Activated CD4-positive, alpha-beta memory T cell treated with anti-CD3 and anti-CD28 coated beads for 36 hours (primary cell): Measurements from ENCODE around the gene ZNF428. TPM values are rescaled to one million over a fixed set of nuclear protein-coding genes. Genes with fewer than 3 reads are reported as not detected.
A peak's percentile ranks its signal among the peaks of the same experiment; 100 is the strongest.

Source experiments
- CTCF ChIA-PET: fragments of 350-600 bp; sonication (Branson Sonifier 250); formaldehyde crosslinking; loops from one replicate; lab custom pipeline; 2021; ENCODE audit warnings: antibody characterized with exemption, inconsistent platforms; lab: Charles Lee
- POLR2A ChIA-PET: fragments of 350-600 bp; sonication (Branson Sonifier 250); formaldehyde crosslinking; loops from one replicate; lab custom pipeline; 2021; ENCODE audit warnings: antibody characterized with exemption; lab: Charles Lee
- DNase-seq: peaks from one replicate; pipeline ENCODE4 v3.0.0-alpha.2; 2020
- H3K27ac Mint-ChIP-seq: one replicate; pipeline ENCODE4 v1.8.0; 2021; ENCODE audit warnings: mixed read lengths
- H3K27me3 Mint-ChIP-seq: one replicate; pipeline ENCODE4 v1.8.0; 2021; ENCODE audit warnings: mixed read lengths
- H3K36me3 Mint-ChIP-seq: one replicate; pipeline ENCODE4 v1.8.0; 2021; ENCODE audit warnings: mixed read lengths
- H3K4me1 Mint-ChIP-seq: one replicate; pipeline ENCODE4 v1.8.0; 2021; ENCODE audit warnings: low read depth, mixed read lengths
- H3K4me3 Mint-ChIP-seq: one replicate; pipeline ENCODE4 v1.8.0; 2021; ENCODE audit warnings: mild to moderate bottlenecking, mixed read lengths
- H3K9me3 Mint-ChIP-seq: one replicate; pipeline ENCODE4 v1.8.0; 2021; ENCODE audit warnings: mixed read lengths
- intact Hi-C: fragments of 100-400 bp; cut with micrococcal nuclease; formaldehyde crosslinking; loops from one replicate; pipeline ENCODE4 v1.15.1; 2023
- total RNA-seq, 2 experiments: library from RNA; stranded (reverse); gene quantifications; one replicate each; pipeline ENCODE4 v1.2.3, GENCODE V29; 2021

ZNF428 gene
- total RNA-seq, 2 experiments from 2014 or later = 11.7 to 12.5 TPM

DNA sequence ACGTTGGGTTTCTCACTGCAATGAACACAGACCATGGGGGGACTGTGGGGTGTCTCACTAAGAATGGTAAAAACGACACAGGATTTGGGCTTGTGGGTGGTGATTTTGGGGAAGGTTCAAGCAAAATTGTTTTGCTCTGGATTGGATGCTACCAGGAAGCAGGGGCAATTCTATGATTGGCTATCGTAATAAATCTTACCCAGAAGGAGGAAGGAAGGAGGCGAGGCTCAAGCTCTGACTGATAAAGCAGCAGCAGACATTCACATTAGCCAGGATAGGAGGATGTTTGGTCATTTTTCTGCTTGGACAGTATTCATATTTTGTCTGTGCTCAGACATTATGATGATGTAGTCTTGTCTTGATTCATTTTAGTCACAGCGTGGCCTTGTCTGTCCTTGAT, 21.6 kb downstream of the ZNF428 start:
- Mint-ChIP-seq H3K4me3 (peak overlapping the region; percentile 94), H3K27me3 (no peaks in the 10 kb centered on the region), H3K4me1 (peaks cover 30% of the 10 kb centered on the region), H3K9me3 (no peaks in the 10 kb centered on the region), H3K27ac (peak overlapping the region; percentile 98), H3K36me3 (peaks cover 28% of the 10 kb centered on the region)
- POLR2A ChIA-PET = no interaction called here
- no peak for DNase-seq
- CTCF ChIA-PET = interaction anchor here (7.1 kb wide), 1 partner anchor 43 kb away, joined by 145 read pairs; no protein-coding TSS in a partner anchor
- intact Hi-C loops = loop anchor here (2.0 kb wide), 2 partner anchors 71 to 73 kb away; no protein-coding TSS in a partner anchor

DNA sequence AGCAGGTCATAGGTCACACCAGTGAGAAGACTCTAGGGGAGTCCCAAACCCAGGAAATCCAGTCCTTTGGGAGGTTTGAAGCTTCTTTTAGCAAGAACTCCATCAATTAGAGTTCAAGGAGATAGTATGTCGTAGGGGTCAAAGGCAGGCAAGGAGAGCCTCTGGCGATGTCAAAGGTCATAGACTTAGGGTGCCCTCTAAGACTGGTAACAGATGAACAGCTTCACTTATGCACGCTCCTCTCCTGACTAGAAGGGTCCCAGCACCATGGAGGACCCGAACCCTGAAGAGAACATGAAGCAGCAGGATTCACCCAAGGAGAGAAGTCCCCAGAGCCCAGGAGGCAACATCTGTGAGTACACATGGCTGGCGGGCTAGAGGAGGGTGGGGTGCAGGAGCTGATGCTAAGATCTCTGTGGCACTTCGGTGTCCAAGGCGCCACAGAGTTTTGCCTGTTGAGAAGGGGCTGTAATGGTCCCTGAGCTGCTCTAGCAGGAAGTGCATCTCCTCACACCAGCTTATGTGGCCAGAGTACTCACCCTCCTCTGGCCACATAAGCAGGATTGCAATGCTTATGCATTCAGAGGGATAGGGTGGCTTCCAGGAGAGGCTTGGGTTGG, 22.5 kb downstream of the ZNF428 start:
- ChIA-PET CTCF (interaction anchor here (1.1 to 7.1 kb wide), 6 partner anchors 42 to 149 kb away, joined by 4 to 145 read pairs (median 10); partner anchors contain the start of gene ZNF575), POLR2A (interaction anchor here (1.3 to 2.8 kb wide), 4 partner anchors 22 to 134 kb away, joined by 3 to 17 read pairs (median 9); partner anchors contain the start of genes PINLYP, XRCC1 and ZNF575)
- peak overlapping the region; percentile 94 for H3K4me3 Mint-ChIP-seq
- no peaks in the 10 kb centered on the region for H3K27me3 Mint-ChIP-seq
- H3K9me3 Mint-ChIP-seq = no peaks in the 10 kb centered on the region
- H3K4me1 Mint-ChIP-seq = peaks cover 30% of the 10 kb centered on the region
- H3K27ac Mint-ChIP-seq = peak overlapping the region; percentile 98
- H3K36me3 Mint-ChIP-seq = peaks cover 32% of the 10 kb centered on the region
- DNase-seq = peak; percentile 23
- intact Hi-C loops = loop anchor here (1.0 to 2.0 kb wide), 7 partner anchors 22 to 72 kb away; partner anchors contain the start of genes PINLYP, XRCC1, ZNF428 and ZNF575

DNA sequence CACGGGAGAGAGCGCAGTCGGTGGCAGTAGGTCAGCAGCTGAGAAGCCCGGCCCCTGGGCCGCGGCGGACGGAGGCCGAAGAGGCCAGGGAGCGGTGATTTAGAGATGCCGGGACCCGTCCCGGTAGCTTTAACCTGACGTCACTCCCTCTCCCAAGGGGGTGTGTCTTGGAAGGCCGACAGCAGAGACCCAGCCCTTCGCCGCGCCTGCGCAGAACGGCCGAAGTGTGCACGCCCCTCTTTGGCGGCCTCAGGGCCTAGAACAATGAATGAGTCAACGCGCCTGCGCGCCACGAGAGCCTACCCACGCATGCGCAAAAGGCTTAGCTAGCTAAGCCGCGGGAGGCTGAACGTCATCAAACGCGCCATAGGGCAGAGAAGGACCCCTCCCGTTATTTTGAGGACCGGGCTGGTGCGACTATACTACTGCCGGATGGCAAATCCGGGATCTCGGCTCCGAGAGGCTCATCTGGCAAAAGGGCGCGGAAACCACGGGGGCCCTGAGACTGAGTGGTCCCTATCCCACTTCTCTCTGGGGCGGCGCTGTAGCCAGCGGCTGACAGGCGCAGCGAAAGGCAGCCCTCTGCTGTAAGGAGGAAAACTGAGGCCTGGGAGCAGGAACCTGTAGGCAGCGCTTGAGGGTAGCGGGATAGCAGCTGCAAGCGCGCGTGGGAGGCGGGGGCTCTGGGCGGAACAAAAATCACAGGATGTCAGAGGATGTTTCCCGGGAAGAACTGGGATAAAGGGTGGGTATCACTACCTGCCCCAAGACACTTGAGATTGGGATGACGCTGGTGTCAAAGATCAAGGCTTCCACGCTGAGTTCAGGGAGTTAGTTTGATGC, 23.2 kb downstream of the ZNF428 start, which contains the start of the genes IRGQ and ZNF576:
Gene IRGQ, minus strand, starts transcription at position 136 of the 843 bp plus-strand sequence. CDS start 796 bp downstream, outside the sequence.
Gene ZNF576, plus strand, starts transcription at position 597 of the 843 bp plus-strand sequence. CDS start 514 bp downstream, outside the sequence.
- H3K27ac Mint-ChIP-seq = peak within 1 kb of the TSS; percentile 98
- ChIA-PET CTCF (interaction anchor here (0.5 to 7.1 kb wide), 12 partner anchors 10 to 213 kb away, joined by 3 to 145 read pairs (median 14); partner anchors contain the start of genes PHLDB3, PINLYP, XRCC1 and ZNF575), POLR2A (interaction anchor here (0.7 to 2.8 kb wide), 13 partner anchors 10 to 133 kb away, joined by 3 to 17 read pairs (median 4); partner anchors contain the start of genes PHLDB3, PINLYP, XRCC1 and ZNF575)
- H3K27me3 Mint-ChIP-seq = no peaks in the 10 kb centered on the region
- no peaks in the 10 kb centered on the region for H3K9me3 Mint-ChIP-seq
- peak; percentile 100 for DNase-seq
- peaks cover 32% of the 10 kb centered on the region for H3K36me3 Mint-ChIP-seq
- intact Hi-C loops = loop anchor here (1.0 to 2.0 kb wide), 7 partner anchors 21 to 73 kb away; partner anchors contain the start of genes PINLYP, XRCC1, ZNF428 and ZNF575
- peak within 1 kb of the TSS; percentile 94 for H3K4me3 Mint-ChIP-seq
- H3K4me1 Mint-ChIP-seq = peaks cover 30% of the 10 kb centered on the region

DNA sequence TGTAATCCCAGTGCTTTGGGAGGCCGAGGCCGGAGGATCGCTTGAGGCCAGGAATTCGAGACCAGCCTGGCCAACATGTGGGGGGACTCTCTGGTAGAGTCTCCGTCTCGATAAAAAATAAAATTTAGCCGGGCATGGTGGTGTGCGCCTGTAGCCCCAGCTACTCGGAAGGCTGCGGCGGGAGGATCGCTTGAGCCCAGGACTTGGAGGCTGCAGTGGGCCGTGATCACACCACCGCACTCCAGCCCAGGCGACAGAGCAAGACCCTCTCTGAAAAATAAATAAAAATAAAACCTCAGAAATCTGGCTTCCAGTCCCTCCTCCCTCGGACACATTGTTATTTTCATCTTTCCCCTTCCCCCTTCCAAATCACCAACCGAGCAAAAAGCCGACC, 23.8 kb downstream of the ZNF428 start:
- CTCF ChIA-PET = interaction anchor here (1.1 to 7.1 kb wide), 21 partner anchors 11 to 214 kb away, joined by 3 to 145 read pairs (median 10); partner anchors contain the start of genes PHLDB3, PINLYP, XRCC1 and ZNF575
- no peak for DNase-seq
- peak overlapping the region; percentile 94 for H3K4me3 Mint-ChIP-seq
- no peaks in the 10 kb centered on the region for H3K9me3 Mint-ChIP-seq
- POLR2A ChIA-PET = interaction anchor here (0.7 to 2.8 kb wide), 14 partner anchors 10 to 132 kb away, joined by 3 to 17 read pairs (median 4); partner anchors contain the start of genes PHLDB3, PINLYP, XRCC1 and ZNF575
- peak overlapping the region; percentile 98 for H3K27ac Mint-ChIP-seq
- no peaks in the 10 kb centered on the region for H3K27me3 Mint-ChIP-seq
- H3K4me1 Mint-ChIP-seq = peaks cover 33% of the 10 kb centered on the region
- intact Hi-C loops = no loop called here
- H3K36me3 Mint-ChIP-seq = peaks cover 33% of the 10 kb centered on the region

DNA sequence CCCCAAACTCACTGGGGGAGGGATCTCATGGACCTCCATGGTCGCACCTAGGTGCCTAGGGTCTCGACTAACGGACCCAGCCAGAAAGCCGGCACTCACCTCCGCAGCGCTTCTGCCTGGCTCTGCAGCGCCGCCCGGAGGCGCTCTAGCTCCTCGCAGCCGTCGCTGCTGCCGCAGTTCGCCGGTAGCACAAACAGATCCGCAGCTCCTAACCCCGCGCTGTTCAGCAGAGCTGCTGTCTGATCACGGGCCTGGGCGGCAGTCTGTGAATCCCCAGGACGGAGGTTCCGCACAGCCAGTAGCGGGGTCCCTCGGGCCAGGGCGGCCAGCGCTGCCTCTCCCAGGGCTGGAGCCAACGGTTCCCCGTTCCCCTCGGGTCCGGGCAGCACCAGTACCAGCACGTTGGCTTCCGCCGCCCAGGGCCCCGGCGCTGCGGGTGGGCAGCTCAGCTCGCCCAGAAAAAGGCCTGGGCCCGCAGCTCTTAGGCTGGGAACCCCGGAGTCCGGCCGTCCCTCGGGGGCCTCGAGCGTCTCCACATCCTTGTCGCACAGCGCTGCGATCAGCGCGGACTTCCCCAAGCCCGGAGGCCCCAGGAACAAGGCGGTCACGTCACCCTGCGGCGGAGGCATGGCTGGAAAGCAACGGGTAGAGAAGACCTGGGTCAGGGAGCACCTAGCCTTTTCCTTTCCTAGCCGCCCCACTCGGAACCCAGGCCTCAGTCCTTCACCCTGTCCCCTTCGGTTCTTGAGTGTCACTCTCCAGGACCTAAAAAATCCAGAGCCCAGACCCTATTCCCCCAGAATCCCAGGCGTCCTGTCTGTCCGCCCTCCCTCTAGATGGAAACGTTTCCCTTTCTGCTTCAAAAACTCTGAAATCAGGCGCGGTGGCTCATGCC, 24.5 kb downstream of the ZNF428 start:
- peak overlapping the region; percentile 98 for H3K27ac Mint-ChIP-seq
- intact Hi-C loops = loop anchor here (1.0 kb wide), 1 partner anchor 148 kb away; no protein-coding TSS in a partner anchor
- peak overlapping the region; percentile 94 for H3K4me3 Mint-ChIP-seq
- ChIA-PET POLR2A (interaction anchor here (0.7 to 2.8 kb wide), 17 partner anchors 9 to 90 kb away, joined by 3 to 17 read pairs (median 5); partner anchors contain the start of genes PHLDB3, PINLYP, XRCC1 and ZNF575), CTCF (interaction anchor here (0.6 to 7.1 kb wide), 40 partner anchors 8 to 1953 kb away, joined by 3 to 145 read pairs (median 6); partner anchors contain the start of genes PHLDB3, PINLYP, SMG9 and XRCC1)
- H3K36me3 Mint-ChIP-seq = peaks cover 35% of the 10 kb centered on the region
- peak; percentile 82 for DNase-seq
- no peaks in the 10 kb centered on the region for H3K9me3 Mint-ChIP-seq
- no peaks in the 10 kb centered on the region for H3K27me3 Mint-ChIP-seq
- H3K4me1 Mint-ChIP-seq = peaks cover 38% of the 10 kb centered on the region

DNA sequence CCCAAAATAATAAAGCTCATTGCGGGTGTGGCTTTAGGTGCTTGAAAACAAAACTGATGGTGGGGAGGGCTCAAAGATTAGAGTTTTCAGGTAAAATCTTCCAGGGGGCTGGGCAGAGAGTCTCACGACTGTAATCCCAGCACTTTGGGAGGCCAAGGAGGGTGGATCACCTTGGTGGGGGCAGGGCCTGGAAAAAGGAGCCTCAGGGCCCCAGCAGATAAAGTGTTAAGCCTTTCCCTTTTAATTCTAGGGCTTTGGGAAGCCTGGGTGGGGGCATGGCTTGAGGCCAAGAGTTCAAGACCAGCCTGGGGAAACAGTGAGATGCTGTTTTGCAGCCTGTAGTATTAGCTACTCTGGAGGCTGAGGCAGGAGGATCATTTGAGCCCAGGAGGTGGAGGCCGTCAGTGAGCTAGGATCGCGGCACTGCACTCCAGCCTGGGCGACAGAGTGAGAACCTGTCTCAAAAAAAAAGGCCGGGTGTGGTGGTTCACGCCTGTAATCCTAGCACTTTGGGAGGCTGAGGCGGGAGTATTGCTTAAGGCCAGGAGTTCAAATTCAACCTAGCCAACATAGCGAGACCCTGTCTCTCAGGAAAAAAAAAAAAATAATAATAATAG, 25.2 kb downstream of the ZNF428 start:
- POLR2A ChIA-PET = interaction anchor here (0.7 to 2.8 kb wide), 14 partner anchors 10 to 69 kb away, joined by 3 to 17 read pairs (median 6); partner anchors contain the start of genes PINLYP, XRCC1 and ZNF575
- peaks cover 39% of the 10 kb centered on the region for H3K4me1 Mint-ChIP-seq

DNA sequence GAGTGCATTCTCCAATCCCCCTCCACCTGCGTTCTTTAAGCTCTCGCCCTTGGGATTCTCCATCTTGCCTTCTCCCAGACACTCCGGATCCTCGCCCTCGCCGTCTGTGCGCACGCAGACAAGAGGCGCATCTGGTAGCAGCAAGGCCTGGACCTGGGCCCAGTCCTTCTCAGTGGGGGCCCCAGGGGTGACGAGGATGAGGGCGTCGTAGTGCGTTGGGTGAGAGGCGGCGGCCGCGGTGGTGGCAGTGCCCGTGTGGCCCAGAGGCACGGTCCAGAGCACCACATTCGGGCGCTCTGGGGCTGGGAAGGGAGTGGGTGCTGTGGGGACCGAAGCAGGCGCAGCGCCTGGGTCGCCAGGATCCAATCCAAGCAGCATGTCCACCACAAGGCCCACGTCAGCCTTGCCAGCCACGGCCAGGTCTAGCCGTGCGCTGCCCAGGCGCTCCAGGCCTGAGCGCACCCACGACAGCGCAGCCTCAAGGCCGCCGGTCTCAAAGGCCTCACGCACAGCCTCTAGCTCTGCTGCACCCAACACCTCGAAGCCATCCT, 26.6 kb downstream of the ZNF428 start:
- intact Hi-C loops = no loop called here
- no peak overlapping the region for H3K27ac Mint-ChIP-seq
- no peaks in the 10 kb centered on the region for H3K27me3 Mint-ChIP-seq
- H3K4me1 Mint-ChIP-seq = peaks cover 32% of the 10 kb centered on the region
- POLR2A ChIA-PET = no interaction called here
- H3K36me3 Mint-ChIP-seq = peaks cover 31% of the 10 kb centered on the region
- DNase-seq = no peak
- no peaks in the 10 kb centered on the region for H3K9me3 Mint-ChIP-seq
- CTCF ChIA-PET = interaction anchor here (1.0 to 7.1 kb wide), 5 partner anchors 21 to 160 kb away, joined by 3 to 145 read pairs (median 6); no protein-coding TSS in a partner anchor
- no peak overlapping the region for H3K4me3 Mint-ChIP-seq

More for the DNA sequence above, 25.2 kb downstream of the ZNF428 start:
- intact Hi-C loops = loop anchor here (1.0 kb wide), 1 partner anchor 147 kb away; no protein-coding TSS in a partner anchor
- no peak for DNase-seq
- peak overlapping the region; percentile 47 for H3K27ac Mint-ChIP-seq
- CTCF ChIA-PET = interaction anchor here (0.6 to 7.1 kb wide), 37 partner anchors 9 to 1952 kb away, joined by 3 to 145 read pairs (median 7); partner anchors contain the start of genes PHLDB3, PINLYP, SMG9 and XRCC1
- peak overlapping the region; percentile 94 for H3K4me3 Mint-ChIP-seq
- peaks cover 34% of the 10 kb centered on the region for H3K36me3 Mint-ChIP-seq
- H3K27me3 Mint-ChIP-seq = no peaks in the 10 kb centered on the region
- H3K9me3 Mint-ChIP-seq = no peaks in the 10 kb centered on the region

DNA sequence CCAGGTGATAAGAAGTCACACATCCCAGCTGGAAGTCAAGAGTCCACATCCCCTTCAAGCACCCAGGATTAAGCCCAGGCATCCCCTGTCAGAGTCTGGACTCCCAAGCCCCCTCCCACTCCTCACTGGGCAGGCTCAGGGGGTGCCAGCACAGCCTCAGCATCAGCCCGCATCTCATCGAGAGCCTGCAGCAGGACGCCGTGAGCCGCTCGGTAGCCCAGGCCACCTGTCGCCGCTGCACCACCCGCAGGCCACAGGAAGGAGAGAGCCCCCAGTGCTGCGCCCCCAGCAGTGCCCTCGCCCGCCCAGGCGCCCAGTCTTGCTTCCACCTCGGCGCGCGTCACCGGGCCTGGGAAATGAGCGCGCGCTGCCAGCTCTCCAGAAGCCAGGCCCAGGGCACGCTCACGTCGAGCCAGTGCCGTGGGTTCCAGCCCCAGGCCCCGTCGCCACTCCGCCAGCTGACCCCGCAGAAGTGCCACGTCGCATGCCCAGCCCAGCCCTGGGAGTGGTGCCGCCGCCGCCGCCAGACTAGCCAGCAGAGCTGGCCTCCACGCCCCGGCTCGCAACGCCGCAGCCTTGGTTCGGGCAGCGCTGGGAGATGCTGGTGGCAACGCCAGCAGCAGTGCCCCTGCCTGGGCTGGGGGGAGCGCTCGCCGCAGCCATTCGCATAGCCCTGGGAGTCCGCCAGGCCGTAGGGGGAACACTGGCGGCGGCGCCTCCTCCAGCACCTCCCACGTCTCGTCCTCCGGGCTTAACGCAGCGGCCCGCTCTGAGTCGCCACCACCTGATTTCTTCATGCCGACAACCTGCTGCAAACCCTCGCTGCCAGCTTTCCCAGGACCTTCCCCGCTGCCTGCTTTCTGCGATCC, 27.3 kb downstream of the ZNF428 start:
- H3K36me3 Mint-ChIP-seq = peaks cover 29% of the 10 kb centered on the region
- no peak overlapping the region for H3K4me3 Mint-ChIP-seq
- ChIA-PET CTCF (interaction anchor here (1.0 to 1.1 kb wide), 2 partner anchors 37 to 145 kb away, joined by 4 to 6 read pairs; no protein-coding TSS in a partner anchor), POLR2A (no interaction called here)
- peaks cover 25% of the 10 kb centered on the region for H3K4me1 Mint-ChIP-seq
- no peaks in the 10 kb centered on the region for H3K9me3 Mint-ChIP-seq
- DNase-seq = no peak
- no peaks in the 10 kb centered on the region for H3K27me3 Mint-ChIP-seq
- intact Hi-C loops = no loop called here
- no peak overlapping the region for H3K27ac Mint-ChIP-seq

DNA sequence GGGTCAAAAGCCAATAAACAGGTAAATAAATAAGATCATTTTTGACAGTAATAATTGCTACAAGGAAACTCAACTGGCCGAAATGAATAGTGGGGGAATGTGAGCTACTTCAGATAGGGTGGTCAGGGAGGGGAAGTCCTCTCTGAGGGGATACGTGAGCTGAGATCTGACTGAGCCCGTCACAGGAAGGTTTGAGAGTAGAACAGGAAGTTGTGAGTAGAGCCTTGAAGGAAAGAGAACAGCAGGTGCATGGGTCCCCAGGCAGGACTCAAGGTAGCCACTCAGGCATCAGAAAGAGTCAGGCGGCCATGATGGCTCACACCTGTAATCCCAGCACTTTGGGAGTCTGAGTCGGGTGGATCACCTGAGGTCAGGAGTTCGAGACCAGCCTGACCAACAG, 29.8 kb downstream of the ZNF428 start:
- Mint-ChIP-seq H3K9me3 (no peaks in the 10 kb centered on the region), H3K4me1 (peaks cover 19% of the 10 kb centered on the region), H3K27ac (peak overlapping the region; percentile 28), H3K4me3 (no peak overlapping the region), H3K36me3 (peaks cover 19% of the 10 kb centered on the region), H3K27me3 (no peaks in the 10 kb centered on the region)
- POLR2A ChIA-PET = no interaction called here
- CTCF ChIA-PET = interaction anchor here (1.5 to 1.7 kb wide), 3 partner anchors 15 to 143 kb away, joined by 3 to 4 read pairs (median 4); partner anchors contain the start of genes PINLYP and XRCC1
- no peak for DNase-seq
- intact Hi-C loops = no loop called here
